ENCODE measurements around the gene ATXN7L1.

DNA sequence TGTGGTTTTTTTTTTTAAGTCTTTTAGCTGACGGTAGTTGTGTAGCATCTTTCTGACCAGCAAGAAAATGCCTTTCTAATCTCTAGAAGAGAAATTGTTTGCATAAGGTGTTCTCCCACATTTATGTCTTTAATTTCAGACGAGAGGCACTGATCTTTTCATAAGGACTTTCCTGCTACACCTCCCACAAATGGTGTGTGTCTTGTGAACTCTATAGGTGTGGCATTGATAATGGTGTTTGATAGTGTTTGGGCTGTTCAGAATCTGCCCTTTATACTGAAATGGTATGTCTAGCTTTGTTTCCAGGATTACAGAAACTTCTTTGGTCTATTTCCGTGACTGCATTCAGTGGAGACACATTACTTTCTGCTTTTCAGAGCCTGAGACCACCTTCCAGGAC, 21.6 kb upstream of the ATXN7L1 start:
- no peak for TF ChIP-seq CTCF (conservative IDR thresholded peaks at IDR 0.05; ENCODE audit: low read depth, low read length)
- no peak for TF ChIP-seq RAD21 (IDR thresholded peaks at IDR 0.05; ENCODE audit: low read length)
- no peak for TF ChIP-seq POLR2A (IDR thresholded peaks at IDR 0.05; ENCODE audit: low read depth, low read length)

All from IMR-90 (cell line).